Central memory CD4-positive, alpha-beta T cell (primary cell): ENCODE measurements around the gene R3HDM4.

Experiments
- DNase-seq: peaks from one replicate; pipeline ENCODE4 v3.0.0; 2022

The R3HDM4 gene

DNA sequence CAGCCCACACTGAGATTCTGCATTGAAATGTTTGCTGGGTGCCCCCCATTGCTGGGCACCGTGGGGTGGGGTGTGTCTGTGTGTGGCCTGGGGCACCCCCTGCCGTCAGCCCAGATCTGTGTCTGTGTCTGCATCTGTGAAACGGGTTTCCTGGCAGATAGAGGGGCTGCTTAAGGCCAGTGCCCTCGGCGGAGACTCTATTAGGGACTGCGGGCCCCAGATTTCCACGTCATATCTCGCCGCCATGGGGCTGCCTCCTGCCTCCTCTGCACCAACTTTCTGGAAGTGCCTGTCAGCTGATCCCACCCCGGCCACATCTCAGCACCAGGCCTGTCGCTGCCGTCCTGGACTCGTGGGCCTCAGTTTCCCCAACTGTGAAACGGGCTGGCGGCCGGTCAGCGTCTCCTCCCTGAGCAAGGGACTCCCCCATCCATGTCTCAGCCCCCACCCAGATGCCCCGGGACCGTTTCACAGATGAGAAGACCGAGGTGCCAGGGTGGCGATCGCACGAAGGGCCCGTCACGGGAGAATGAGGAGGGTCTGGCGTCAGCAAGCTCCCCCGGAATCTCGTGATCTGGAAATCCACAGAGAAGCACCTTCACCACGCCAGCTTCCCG lies 34.2 kb upstream of the R3HDM4 start:
- no peak for DNase-seq

GRCh38 chr19:945401-946252 lies 32.6 kb upstream of the R3HDM4 start:
- no peak for DNase-seq

GRCh38 chr19:944663-945241 lies 31.7 kb upstream of the R3HDM4 start:
- DNase-seq: no peak

DNA sequence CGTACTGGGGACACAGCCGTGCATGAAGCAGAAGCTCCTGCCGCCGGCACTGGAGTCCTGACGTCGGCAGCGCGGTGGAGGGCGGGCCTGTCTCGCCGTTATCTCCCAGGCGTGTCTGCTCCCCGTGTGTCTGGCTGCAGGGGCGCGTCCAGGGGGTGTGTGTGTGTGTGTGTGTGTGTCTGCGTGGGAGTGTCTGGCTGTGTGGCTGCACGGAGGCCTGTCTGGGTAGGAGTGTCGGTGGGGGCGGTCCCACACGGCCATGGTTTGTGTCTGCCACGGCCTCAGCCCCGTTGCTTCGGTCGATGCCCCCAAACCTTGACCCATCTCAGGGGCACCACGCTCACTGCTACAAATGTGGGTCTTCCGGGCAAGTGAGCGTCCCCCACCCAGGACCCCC lies 31.1 kb upstream of the R3HDM4 start:
- no peak for DNase-seq

- DNase-seq: no peak
Measured at GRCh38 chr19:943551-944170, 30.6 kb upstream of the R3HDM4 start.

- no peak for DNase-seq
Measured at GRCh38 chr19:942133-942645, 29.2 kb upstream of the R3HDM4 start.

- DNase-seq: no peak
Measured at GRCh38 chr19:941292-942132, 28.5 kb upstream of the R3HDM4 start.

- peak; percentile 74 for DNase-seq
Measured at GRCh38 chr19:940591-941291, 27.7 kb upstream of the R3HDM4 start.

- DNase-seq: no peak
Measured at GRCh38 chr19:939922-940321, 26.9 kb upstream of the R3HDM4 start.

DNA sequence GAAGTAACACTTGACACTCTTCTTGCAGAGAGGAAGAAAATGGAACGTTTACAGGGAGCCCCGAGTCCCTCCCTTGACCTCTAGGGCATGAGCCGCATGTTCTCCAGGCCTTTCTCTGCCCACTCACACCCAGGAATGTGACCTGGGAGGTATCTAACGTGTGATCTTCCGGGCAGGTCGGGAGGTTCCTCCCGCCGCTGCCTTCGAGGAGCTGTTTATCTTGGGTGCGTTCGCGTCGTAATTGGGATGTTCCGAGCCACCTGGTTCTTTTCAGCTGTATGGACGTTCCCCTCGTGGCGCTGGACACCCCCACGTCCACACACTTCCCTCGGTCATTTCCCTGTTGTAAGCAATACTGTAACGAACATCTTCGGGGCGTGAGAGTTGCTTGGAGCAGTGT lies 26.4 kb upstream of the R3HDM4 start:
- DNase-seq: no peak

DNA sequence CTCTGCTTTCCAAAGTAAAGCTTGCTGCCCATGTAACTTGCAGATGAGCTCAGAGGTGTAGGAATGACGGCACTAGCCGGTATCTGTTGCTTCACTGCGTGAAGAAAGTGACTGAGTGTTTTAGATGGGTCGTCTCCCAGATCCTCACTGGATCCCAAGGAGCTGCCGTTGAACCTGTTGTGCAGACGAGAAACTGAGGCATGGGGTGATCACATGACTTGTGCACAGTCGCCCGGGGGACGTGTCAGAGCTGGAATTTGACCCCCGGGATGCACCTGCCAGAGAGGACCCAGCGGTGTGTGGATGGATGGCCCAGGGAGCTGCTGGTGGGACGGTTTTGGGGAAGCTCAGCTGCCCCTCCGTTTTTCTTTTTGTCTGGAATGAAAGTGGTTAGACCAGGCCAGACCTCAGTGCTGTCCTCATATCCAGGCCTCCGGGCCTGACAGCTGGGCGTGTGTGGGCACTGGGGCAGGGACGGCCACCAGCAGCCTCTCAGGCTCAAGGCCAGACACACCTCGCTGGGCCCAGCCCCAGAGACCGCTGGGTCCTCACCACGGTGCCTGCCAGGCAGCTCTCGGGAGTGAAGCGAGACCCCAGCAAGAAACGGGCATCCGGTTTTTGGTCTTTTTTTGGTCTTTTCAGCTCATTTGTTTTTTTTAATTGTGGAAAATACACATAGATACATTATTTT lies 25.4 kb upstream of the R3HDM4 start:
- DNase-seq: no peak

DNA sequence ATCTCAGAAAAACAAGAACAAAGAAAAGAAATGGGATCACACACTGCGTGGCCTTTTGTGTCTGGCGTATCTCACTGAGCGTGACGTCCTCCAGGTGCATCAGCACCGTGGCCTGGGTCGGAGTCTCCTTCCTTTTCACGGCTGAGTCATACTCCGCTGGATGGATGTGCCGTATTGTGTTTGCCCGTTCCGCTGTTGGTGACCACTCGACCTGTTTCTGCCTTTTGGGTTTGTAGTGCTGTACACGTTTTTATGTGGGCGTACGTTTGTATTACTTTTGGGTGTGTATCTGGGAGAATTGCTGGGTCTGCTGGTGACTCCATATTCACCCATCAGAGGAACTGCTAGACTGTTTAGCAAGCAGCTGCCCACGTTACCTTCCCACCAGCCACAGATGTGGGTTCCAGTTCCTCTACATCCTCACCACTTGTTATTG lies 24.3 kb upstream of the R3HDM4 start:
- peak; percentile 56 for DNase-seq

- no peak for DNase-seq
Measured at GRCh38 chr19:936175-936546, 23.1 kb upstream of the R3HDM4 start.

GRCh38 chr19:934865-935479 lies 22.0 kb upstream of the R3HDM4 start:
- DNase-seq: no peak

GRCh38 chr19:934197-934840 lies 21.3 kb upstream of the R3HDM4 start:
- DNase-seq: no peak

- no peak for DNase-seq
Measured at GRCh38 chr19:933553-933882, 20.5 kb upstream of the R3HDM4 start.

GRCh38 chr19:932648-933552 lies 19.9 kb upstream of the R3HDM4 start:
- DNase-seq: no peak

GRCh38 chr19:931860-932647 lies 19.0 kb upstream of the R3HDM4 start:
- no peak for DNase-seq
